Chondrocyte (in vitro differentiated cells): ENCODE results near the gene ZNF345. TPM values are rescaled to one million over a fixed set of nuclear protein-coding genes. Genes with fewer than 3 reads are reported as not detected.

Experiments used
- DNase-seq: peaks from one replicate; pipeline ENCODE4 v3.0.0; 2021; ENCODE audit warnings: mixed read lengths, low spot score
- H3K27ac Mint-ChIP-seq: one replicate; pipeline ENCODE4 v1.8.0; 2021; ENCODE audit warnings: mild to moderate bottlenecking, moderate library complexity, mixed read lengths; ENCODE audit not compliant: unreplicated experiment
- H3K27me3 Mint-ChIP-seq: 2 replicates; pipeline ENCODE4 v1.8.0; 2021; ENCODE audit warnings: low read depth, mixed read lengths
- H3K36me3 Mint-ChIP-seq: 2 replicates; pipeline ENCODE4 v1.8.0; 2021; ENCODE audit warnings: low read depth, mixed read lengths
- H3K4me1 Mint-ChIP-seq: 2 replicates; pipeline ENCODE4 v1.8.0; 2021; ENCODE audit warnings: low read depth, mild to moderate bottlenecking, mixed read lengths
- H3K4me3 Mint-ChIP-seq: one replicate; pipeline ENCODE4 v1.8.0; 2021; ENCODE audit warnings: mild to moderate bottlenecking, moderate library complexity, mixed read lengths; ENCODE audit not compliant: unreplicated experiment
- H3K9me3 Mint-ChIP-seq: 2 replicates; pipeline ENCODE4 v1.8.0; 2021; ENCODE audit warnings: low read depth, mixed read lengths
- long read RNA-seq: library from polyadenylated mRNA; stranded (forward); transcript quantifications from one replicate; pipeline ENCODE4 v2.0.0, GENCODE V29; 2021
- total RNA-seq: library from RNA; stranded (reverse); gene quantifications from 3 replicates; pipeline ENCODE4 v1.2.1, GENCODE V29; 2021
- TF ChIP-seq, protein P1 (sequence below): fragments of 200-600 bp; sonication (generic); IDR thresholded peaks from 2 replicates; pipeline ENCODE4 v1.5.0; 2021; ENCODE audit warnings: antibody characterized with exemption, mild to moderate bottlenecking, moderate library complexity

ZNF345 gene
- total RNA-seq = 3.3 to 6.6 TPM (median 4.7 TPM) in 3 replicates
- long read RNA-seq, partial matches to known transcripts = 0 of 8 reads
- long read RNA-seq, other reads (novel, unspliced or antisense) = 3 of 8 reads

DNA sequence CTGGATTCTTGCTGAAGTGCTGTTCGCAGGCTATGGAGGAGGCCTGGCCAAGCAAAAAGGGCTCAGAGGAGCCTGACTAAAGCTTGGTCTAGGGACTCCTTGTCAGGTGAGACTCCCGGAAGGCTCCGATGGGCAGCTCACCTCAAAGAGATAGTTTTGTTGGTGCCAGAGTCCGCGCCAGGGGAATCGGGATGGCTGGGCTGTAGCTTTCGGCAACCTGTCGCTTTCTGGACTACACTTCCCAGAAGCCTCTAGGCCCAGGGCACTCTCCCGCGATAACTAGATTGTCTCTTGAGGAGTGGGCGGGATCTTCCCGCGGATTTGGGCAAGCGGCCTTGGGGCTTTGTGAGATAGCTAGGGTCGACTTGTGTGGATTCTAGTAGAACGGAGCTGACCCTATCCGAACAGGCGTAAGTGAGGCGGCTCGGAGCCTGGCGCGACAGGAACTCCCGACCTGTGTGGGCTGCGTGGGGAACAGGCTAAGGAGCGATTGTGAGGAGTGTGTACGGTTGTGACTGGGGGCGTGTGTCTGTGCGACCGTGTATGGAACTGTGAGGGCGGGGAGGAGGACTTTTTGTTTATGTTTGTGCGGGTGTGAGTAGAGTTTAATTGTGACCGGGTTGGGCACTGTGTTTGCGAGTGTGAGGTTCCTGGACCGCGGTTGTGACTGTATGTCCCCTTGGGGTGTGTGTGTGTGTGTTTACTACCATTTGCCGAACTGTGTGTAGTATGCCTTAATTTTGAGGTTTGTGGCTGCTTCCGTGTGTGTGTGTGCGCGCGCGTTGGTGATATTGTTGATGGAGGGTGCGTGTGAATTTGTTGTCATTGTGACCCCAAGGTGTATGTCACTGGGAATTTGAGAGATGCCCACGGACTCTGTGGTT is at the start of gene ZNF345:
Gene ZNF345 (plus strand): TSS at position 318 of the 884 bp plus-strand sequence. CDS start 25,955 bp downstream, outside the sequence.
- Mint-ChIP-seq H3K4me3 (no peak within 1 kb of the TSS), H3K9me3 (peaks cover 21% of the 10 kb centered on the region), H3K27ac (no peak within 1 kb of the TSS), H3K4me1 (peaks cover 3% of the 10 kb centered on the region), H3K36me3 (peaks cover 19% of the 10 kb centered on the region), H3K27me3 (no peaks in the 10 kb centered on the region)
- DNase-seq = peak; percentile 94
- TF ChIP-seq, protein P1, sequence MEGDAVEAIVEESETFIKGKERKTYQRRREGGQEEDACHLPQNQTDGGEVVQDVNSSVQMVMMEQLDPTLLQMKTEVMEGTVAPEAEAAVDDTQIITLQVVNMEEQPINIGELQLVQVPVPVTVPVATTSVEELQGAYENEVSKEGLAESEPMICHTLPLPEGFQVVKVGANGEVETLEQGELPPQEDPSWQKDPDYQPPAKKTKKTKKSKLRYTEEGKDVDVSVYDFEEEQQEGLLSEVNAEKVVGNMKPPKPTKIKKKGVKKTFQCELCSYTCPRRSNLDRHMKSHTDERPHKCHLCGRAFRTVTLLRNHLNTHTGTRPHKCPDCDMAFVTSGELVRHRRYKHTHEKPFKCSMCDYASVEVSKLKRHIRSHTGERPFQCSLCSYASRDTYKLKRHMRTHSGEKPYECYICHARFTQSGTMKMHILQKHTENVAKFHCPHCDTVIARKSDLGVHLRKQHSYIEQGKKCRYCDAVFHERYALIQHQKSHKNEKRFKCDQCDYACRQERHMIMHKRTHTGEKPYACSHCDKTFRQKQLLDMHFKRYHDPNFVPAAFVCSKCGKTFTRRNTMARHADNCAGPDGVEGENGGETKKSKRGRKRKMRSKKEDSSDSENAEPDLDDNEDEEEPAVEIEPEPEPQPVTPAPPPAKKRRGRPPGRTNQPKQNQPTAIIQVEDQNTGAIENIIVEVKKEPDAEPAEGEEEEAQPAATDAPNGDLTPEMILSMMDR = no peak

DNA sequence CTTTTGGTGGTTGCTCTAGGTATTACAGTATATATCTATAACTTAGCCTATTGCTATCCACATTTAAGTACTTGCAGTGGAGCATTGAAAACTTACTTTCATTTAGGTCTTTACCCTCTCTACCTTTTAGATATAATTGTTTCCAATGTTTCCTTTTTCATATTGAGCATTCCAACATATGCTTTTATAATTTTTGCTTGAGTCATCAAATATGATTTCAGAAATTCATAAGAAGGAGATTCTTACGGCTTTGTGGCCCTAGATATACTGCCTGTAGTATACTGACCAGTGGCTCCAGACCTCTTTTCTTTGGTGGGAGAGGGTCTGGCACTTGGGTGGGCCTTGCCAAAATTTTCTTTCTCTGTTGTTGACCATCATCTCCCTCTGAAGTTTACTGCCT is 45.3 kb upstream of the ZNF345 start:
- Mint-ChIP-seq H3K27ac (no peak overlapping the region), H3K36me3 (peaks cover 15% of the 10 kb centered on the region), H3K4me3 (no peak overlapping the region), H3K4me1 (no peaks in the 10 kb centered on the region), H3K27me3 (no peaks in the 10 kb centered on the region), H3K9me3 (peaks cover 51% of the 10 kb centered on the region)
- TF ChIP-seq, protein P1 = no peak
- no peak for DNase-seq

DNA sequence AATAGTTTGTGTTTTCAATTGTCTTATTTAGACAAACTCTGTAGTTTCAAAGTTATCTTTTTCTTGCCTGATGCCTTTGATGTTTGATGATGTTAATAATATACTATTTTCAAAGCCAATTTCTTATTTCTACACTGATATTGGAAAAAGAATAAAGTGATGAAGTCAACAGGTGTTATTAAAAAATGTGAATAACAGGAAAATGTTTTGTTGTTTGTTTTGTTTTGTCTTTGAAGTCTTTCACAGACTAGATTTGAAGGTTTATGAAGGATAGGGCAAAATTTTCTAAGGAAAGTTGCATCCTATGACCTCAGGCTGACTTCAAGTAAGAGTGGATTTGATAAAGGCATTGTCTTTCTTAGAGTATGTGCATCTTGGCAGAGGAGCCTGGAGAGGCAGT is 43.6 kb upstream of the ZNF345 start:
- peaks cover 22% of the 10 kb centered on the region for H3K36me3 Mint-ChIP-seq
- peaks cover 59% of the 10 kb centered on the region for H3K9me3 Mint-ChIP-seq
- H3K27me3 Mint-ChIP-seq = no peaks in the 10 kb centered on the region
- DNase-seq = no peak
- TF ChIP-seq, protein P1 = no peak
- no peaks in the 10 kb centered on the region for H3K4me1 Mint-ChIP-seq
- no peak overlapping the region for H3K4me3 Mint-ChIP-seq
- H3K27ac Mint-ChIP-seq = no peak overlapping the region

DNA sequence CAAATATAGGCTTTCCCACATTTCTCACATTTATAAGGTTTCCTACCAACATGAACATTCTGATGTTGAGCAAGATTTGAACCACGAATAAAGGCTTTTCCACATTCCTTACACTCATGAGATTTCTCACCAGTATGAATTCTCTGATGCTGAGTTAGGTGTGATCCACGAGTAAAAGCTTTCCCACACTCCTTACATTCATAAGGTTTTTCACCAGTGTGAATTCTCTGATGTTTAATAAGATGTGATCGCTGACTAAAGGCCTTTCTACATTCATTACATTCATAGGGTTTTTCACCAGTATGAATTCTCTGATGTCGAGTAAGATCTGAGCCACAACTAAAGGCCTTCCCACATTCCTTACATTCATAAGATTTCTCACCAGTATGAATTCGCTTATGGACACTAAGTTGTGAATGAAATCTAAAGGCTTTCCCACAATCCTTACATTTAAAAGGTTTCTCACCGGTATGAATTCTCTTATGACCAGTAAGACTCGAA is 31.5 kb upstream of the ZNF345 start:
- H3K27ac Mint-ChIP-seq = no peak overlapping the region
- no peak for DNase-seq
- H3K4me3 Mint-ChIP-seq = no peak overlapping the region
- H3K4me1 Mint-ChIP-seq = no peaks in the 10 kb centered on the region
- peaks cover 61% of the 10 kb centered on the region for H3K9me3 Mint-ChIP-seq
- TF ChIP-seq, protein P1 = no peak
- H3K27me3 Mint-ChIP-seq = no peaks in the 10 kb centered on the region
- H3K36me3 Mint-ChIP-seq = peaks cover 74% of the 10 kb centered on the region

DNA sequence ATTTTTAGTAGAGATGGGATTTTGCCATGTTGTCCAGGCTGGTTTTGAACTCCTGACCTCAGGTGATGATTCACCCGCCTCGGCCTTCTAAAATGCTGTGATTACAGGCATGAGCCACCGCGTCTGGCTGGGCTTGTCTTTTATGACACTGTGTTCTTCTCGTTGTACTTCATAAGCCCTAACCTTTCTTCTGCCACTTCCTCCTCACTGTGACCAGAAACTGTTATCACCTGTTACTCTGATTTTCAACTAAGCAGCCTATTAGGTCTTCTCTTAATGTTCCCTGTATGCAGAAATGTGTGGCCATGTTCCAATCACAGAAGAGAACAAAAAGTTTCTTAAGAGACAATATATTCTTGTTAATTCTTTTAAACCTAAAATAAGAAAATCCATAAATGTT is 28.9 kb upstream of the ZNF345 start:
- Mint-ChIP-seq H3K4me1 (no peaks in the 10 kb centered on the region), H3K36me3 (peaks cover 75% of the 10 kb centered on the region), H3K27ac (no peak overlapping the region), H3K4me3 (no peak overlapping the region), H3K27me3 (no peaks in the 10 kb centered on the region), H3K9me3 (peaks cover 67% of the 10 kb centered on the region)
- no peak for DNase-seq
- TF ChIP-seq, protein P1 = no peak
